Nucleus accumbens (tissue), 56 donors: ENCODE measurements around the gene RAB3A.
A peak's percentile ranks its signal among the peaks of the same experiment; 100 is the strongest.
"Not testable (repeated sequence)": the region's sequence is repeated elsewhere in the genome, so short reads cannot be mapped to it uniquely, and the experiment has no call there.

Experiments used
- DNase-seq, 56 donors: peaks; one replicate each; lab custom pipeline; 2025; lab: John Stamatoyannopoulos, UW

RAB3A gene

GRCh38 chr19:18172331-18173053 lies 31.4 kb downstream of the RAB3A start:
- no peak for DNase-seq

GRCh38 chr19:18171605-18172327 lies 32.1 kb downstream of the RAB3A start:
- no peak for DNase-seq

- peak in 2 of 56 donors; percentile 17 to 27 for DNase-seq
Observed at GRCh38 chr19:18170714-18171255, 33.1 kb downstream of the RAB3A start.

GRCh38 chr19:18168673-18169381 lies 35.0 kb downstream of the RAB3A start:
- DNase-seq = no peak

- peak in 18 of 56 donors; percentile 6 to 48 (median 22) for DNase-seq
Observed at GRCh38 chr19:18167975-18168645, 35.7 kb downstream of the RAB3A start.

GRCh38 chr19:18167011-18167410 lies 36.8 kb downstream of the RAB3A start:
- no peak for DNase-seq

- no peak for DNase-seq
Observed at GRCh38 chr19:18165794-18166544, 37.9 kb downstream of the RAB3A start.

- no peak for DNase-seq
Observed at GRCh38 chr19:18164072-18164471, 39.8 kb downstream of the RAB3A start.

- DNase-seq = peak in 24 of 56 donors; percentile 25 to 75 (median 60)
Observed at GRCh38 chr19:18161636-18162002, 42.2 kb downstream of the RAB3A start.

GRCh38 chr19:18160971-18161635 lies 42.7 kb downstream of the RAB3A start:
- DNase-seq = peak in 49 of 56 donors; percentile 21 to 86 (median 62)

GRCh38 chr19:18160493-18160970 lies 43.3 kb downstream of the RAB3A start:
- DNase-seq = no peak

- DNase-seq = no peak
Observed at GRCh38 chr19:18159810-18160209, 44.0 kb downstream of the RAB3A start.

- DNase-seq = not testable (repeated sequence)
Observed at GRCh38 chr19:18159059-18159616, 44.7 kb downstream of the RAB3A start.

GRCh38 chr19:18158467-18158866 lies 45.4 kb downstream of the RAB3A start:
- DNase-seq = no peak

GRCh38 chr19:18157465-18158063 lies 46.3 kb downstream of the RAB3A start:
- peak in 52 of 56 donors; percentile 27 to 91 (median 72) for DNase-seq

GRCh38 chr19:18156841-18157464 lies 46.9 kb downstream of the RAB3A start:
- DNase-seq = peak in 52 of 56 donors; percentile 21 to 88 (median 61)

- DNase-seq = no peak
Observed at GRCh38 chr19:18156268-18156667, 47.6 kb downstream of the RAB3A start.
